HG03066 (cell line): ENCODE measurements around the gene SLC46A2.

Experiments
- ATAC-seq: cut with Tn5 transposase; IDR thresholded peaks from one replicate; pipeline ENCODE4 v1.9.1; 2021; ENCODE audit warnings: low read depth; ENCODE audit not compliant: unreplicated experiment

Gene SLC46A2

DNA sequence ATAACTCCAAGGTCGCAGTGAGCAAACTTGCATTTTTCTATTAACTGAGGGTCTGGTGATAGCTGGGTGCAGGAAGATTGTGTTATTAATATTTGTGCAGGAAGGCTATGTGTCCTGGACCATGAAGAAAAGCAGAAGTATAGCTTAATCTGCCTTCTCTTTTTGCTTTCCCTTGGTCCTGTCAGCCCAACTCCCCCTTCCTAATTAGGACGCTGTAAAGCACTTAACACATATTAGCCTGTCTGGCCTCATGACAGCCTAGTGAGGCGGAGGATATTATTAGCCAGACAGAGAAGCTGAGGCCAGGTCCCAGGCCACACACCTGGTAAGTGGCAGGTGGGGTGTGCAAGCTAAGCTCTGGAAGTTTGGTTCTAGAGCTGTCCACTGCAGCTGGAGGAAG is 29.5 kb downstream of the SLC46A2 start:
- no peak for ATAC-seq

DNA sequence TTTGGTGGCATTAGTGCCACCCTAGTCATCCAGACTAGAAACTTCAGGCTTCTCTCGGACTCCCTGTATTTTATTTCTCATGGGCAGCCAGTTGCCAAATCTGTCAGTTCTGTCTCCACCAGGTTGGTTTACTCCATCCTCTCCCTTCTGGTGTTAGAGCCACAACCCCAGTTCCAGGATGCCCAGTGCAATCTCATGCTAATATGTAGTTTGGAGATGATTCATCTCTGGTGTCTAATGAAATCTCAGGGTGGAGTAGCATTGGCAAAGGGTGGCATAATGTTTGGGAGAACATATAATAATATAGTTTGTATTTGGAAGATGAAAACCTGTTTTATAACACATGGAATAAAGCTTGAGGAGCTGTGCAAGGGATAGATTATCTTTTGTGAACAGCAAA is 30.2 kb downstream of the SLC46A2 start:
- ATAC-seq = no peak

DNA sequence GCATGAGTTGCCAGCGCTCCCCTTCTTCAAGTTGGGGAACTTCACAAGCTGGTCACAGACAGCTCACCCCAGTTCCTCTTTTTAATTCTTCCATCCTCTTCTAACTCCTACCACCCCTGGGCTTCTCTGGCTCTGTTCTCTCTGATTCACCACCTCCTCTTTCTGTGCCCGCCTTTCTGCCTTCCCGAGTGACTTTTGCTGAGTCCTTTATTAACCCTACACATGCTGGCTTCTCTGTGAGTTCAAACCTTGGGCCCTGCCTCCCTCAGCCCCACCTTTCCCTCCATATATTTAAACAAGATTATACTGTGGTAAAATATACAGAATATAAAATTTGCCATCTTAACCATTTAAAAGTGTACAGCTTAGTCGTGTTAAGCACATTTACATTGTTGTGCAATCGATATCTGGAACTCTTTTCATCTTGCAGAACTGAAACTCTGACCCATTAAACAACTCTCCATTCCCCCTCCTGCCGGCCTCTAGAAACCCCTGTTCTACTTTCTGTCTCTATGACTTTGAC is 32.0 kb downstream of the SLC46A2 start:
- peak; percentile 68 for ATAC-seq

DNA sequence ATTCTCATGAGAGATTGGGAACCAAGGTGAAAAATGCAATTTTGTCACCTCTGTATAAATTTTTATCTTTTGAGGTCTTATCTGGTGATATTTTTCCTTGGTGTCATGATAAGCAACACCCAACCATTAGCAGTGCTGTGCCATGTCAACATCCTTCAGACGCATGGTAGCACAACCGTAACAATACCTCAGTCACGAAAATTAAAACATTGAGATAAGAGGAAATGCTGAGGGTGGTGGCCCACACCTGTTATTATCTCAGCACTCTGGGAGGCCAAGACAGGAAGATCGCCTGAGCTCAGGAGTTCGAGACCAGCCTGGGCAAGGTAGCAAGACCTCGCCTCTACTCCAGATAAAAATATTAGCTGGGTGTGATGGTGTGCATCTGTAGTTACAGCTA is 32.7 kb downstream of the SLC46A2 start:
- no peak for ATAC-seq

DNA sequence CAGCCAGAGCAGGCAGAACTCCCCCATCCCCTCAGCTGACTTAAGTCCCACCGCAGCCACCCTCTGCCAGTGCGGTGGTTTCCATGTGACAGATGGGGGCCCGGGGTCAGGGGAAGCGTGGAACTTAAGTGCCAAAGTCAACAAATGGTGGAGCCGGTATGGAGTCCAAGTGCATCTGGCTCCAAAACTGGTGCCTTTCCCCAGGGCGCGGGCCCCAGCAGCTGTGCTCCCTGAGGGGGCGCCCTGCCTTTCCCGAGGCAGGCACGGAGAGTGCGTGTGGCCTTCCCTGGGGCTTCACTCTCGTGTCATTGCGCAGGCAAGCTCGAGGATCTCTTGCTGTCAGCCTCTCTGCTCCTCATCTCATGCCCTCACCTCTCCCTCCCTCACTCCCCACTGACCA is 33.8 kb downstream of the SLC46A2 start:
- ATAC-seq = no peak

DNA sequence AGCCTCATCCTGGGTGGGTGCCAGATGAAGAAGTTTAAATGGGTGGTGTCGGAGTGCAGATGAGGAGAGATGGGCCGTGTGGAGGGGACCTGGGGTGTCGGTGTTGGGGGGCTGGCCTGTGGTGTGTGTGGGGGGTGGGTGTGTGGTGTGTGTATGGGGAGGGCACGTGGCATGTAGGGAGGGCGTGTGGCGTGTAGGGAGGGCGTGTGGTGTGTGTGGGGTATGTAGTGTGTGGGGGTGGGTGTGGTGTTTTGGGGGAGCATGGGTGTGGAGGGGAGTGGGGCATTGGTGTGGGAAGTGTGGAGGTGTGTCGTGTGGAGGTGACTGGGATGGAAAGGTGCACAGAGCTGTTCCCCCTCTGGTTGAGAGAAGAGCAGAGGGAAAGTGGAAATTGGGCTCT is 34.5 kb downstream of the SLC46A2 start:
- ATAC-seq = no peak

DNA sequence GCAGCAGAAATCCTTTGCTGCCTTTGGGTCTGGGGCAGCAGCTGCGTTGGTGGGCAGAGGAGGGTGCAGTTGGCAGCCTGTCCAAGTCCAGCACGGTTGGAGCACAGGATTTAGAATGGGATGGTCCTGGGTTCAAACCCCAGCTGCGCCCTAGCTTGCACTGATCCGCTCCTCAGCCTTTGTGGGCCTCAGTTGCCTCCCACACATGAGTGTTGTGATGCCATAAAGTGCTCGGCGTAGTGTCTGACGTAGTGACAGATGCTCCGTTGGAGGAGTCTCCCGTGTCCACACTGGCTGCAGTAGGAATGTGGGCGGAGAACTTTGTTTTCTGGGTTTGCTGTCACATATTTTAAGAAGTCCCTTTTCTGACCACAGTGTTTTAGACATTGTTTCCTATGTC is 36.0 kb downstream of the SLC46A2 start:
- ATAC-seq = no peak

DNA sequence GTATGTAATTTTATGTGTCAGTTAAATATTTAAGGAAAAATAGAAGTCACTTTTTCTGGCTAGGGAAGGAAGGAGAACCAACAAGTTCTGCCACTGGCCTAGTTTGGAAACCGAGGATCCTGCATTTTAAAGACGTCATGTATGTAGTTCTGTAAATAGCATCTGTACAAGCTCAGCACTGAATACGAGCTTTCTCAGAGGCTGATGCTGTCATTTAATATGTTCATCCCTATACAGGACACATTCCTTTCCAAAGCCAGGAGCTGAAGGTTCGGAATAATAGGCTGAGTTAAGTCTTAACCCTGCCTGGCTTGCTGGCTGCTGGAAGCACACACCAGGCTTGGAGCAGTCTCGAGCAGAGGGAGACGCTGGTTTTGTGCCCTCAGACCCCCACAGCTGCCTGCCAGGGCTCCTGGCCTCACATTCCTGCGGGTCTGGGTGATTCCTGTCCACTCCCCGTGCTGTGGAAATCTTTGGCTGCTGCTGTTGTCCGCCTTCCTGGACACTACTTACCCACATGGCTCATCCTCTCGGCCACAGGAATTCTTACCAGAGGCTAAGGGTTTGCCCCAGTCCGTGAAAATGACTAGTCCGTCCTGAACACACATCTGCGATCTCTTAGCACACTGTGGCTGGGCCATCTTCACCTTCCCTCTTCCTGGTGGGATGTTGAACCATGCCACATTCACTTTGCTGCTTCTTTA is 36.6 kb downstream of the SLC46A2 start:
- no peak for ATAC-seq

DNA sequence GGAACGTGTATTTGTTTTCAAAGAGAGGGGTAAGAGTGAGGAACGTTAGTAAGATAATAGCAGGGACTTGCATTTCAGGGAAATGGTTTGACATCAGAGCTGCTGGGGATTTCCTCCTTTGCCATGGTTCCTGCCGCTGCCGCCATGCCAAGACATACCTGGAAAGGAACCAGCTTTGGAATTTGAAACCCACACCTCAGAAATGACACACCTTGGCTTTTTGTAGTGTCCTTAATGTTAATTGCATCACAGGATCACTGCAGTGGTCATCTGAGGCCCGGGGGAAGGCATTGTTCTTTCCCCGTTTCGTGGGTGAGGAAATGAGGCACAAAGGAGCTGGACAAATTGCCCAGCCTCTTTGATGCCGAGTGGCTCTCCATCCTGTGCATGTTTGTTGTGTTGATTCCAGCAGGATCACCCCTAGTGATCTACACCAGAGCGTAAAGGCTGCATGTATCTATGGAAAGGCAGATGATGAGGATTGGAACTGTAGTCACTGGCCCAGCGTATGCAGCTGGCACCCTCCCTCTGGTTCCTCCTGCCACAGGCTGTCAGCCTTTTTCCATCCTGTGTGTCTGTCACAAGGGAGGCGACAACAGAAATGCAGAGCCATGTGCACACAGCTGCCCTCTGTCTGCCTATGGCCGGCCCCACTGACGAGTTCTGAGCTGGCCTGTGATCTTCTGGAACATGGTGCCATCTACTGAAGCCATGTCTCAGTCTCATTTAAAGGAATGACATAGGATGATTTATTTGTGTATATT is 37.8 kb downstream of the SLC46A2 start:
- ATAC-seq = no peak

DNA sequence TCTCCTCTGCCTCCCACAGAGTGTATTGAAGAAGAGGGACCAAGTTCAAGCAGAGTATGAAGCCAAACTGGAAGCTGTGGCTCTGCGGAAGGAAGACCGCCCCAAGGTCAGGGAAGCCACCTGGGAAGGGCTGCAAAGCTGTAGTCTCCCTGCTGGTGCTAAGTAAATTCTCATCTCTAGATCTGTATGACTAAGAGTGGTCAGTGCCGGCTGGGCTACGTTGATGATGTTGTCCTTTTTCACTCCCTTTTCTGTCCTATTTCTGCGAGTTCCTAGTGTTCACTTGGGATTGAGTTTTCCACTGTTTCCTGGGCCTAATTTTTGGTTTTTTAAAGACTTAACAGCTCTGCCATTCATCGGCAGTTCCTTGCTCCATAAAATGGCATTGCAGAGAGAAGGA is 39.8 kb downstream of the SLC46A2 start:
- ATAC-seq = no peak

DNA sequence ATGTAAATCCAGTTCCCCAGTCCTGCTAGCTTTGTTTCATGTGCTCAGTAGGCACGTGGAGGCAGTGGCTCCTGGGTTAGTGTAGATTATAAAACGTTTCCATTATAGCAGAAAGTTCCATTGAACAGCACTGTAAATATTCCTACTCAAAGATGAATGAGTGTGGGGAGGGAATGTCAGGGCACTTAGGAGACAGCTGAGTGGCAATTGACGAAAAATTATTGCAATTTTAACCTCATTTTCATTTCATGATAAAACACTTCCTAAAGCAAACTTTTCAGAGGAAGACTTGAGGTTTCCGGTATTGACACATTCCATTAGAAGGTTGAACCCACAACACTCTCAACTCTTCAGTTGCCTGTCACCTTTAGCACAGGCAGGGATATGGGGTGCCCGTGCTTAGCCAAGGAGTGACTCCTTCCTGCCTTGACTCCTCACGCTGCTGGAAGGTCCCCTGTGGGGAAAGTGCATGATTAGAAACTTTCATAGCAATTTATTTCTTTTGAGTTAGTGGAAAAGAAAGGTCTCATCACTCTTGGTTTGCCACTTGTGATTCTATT is 41.2 kb downstream of the SLC46A2 start:
- no peak for ATAC-seq

DNA sequence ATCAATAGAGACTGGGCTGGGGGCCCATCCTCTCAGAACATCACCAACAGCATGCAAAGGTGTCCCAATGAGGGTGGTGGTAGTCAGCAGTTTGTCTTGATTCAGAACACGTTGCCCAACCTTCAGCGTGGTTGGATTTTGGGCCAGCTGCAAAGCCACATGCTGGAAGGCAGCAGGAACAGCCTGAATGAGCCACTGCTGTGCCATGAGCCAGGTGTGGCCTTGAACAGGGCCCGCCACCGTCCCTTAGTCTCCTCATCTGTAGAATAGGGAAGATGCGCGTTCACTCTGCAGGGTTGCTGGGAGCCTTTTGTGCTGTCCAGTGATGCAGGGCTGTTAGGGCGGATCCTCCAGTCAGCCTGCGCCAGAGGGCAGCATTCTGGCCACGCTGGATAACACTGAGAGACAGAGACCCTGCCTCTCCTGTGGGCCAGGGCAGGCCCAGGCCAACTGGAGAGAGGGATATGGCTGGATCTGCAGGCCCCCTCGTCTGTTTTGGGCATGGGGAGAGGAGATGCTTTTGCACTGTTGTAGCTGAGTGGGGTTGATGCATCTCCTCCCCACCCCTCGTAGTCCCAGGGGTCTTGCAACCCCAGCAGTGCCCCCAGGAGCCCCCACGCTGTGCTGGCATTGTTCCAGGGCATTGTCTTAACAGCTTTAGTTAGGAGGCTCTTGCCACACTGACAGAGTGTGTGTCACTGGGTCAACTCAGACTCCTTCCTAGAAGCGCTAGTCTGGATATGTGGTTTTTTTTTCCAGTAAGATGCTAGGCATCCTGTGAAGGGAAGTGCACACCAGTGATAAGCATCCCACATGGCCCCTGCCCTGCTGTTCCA is 42.1 kb downstream of the SLC46A2 start:
- no peak for ATAC-seq

DNA sequence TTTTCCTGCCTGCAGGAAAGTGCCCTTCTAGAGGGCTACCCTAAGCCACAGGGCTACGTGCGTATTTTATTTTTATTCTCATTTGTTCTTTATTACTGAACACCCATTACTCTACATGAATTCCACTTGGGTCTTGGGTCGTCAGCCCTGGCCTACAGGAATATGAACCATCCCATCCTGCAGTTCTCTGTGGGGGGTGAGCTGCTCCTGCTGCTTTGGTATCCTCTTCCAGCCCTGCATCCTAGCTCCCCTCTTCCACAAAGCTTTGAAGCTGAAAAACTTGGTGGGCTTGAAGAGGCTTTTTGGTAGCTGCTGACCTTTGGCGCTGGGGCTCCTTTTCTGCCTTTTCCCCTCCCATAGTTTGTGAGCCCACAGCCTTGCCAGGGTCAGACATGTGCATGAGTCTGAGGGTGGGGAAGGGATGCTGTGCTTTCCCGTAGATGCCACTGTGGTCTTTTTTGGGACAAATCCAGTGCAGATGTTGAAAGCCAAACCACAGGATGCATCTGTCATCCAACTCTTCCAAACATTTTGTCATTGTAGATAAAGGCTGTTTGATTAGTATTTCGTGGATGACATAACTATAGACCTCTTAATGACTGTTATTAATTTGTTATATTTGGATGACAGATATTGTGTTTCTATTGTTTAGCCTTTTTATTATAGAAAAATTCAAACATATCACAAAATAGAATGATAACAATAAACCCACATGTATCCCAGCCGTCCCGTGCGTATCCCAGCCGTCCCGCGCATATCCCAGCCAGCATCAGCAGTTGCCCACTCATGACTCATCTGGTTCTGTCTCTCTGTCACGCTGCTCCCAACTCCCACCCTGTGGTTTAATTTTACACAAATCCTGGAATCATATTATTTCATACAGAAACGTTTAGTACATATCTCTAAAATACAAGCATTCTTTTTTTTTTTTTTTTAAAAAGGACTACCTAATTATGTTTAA is 43.9 kb downstream of the SLC46A2 start:
- no peak for ATAC-seq

DNA sequence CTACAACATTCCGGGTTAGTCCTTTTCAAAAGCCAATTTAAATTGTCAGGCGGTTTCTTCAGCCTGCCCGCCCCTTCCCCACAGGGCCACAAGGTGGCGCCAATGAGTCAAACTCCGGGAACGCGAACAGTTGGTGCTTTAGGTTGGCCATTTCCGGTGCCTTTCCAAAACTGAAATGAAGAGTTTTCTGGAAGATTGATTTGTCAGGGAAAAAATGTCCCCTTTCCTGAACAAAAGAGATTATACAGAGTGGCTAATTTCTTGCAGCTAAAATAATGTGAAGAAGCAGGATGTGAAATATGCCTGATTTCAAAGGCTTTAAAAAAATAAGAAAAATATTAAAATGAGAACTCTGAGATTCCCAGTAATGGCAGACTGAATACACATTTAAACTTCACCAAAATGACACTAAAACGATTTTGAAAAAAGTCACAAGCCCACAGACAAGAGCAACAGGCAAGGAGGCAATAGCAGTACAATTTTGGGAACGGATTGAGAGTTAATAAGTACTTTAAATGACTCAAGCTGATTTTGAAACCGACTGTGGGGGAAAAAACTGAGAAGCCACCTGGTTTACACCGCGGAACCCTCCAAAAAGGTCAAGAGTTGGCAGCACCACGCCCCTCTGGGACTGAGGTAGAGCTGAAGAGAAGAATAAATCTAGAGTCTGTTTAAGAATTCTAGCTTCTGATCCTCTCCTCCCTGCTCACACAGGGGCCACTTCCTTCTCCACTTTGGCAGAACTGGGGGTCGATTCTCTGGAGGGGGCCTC is 45.7 kb downstream of the SLC46A2 start:
- peak; percentile 84 for ATAC-seq

DNA sequence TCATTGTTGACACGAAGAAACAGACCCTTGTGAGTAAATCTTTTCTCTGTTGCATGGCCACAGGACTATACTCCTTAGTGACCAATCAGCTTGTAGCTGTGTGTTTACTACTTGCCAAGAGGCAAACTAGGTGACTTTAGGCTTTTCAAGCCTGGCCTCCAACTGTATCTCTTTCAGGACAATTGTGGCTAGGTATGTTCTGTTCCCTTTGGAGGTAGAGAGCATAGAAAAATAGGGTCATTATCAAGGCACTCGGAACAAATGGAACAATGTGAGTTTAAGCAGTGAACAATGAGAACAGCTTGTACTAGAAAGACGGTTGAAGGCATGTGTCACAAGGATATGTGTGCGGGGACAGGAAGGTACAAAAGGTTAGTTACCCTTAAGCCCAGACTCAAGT is 48.1 kb downstream of the SLC46A2 start:
- ATAC-seq = no peak

DNA sequence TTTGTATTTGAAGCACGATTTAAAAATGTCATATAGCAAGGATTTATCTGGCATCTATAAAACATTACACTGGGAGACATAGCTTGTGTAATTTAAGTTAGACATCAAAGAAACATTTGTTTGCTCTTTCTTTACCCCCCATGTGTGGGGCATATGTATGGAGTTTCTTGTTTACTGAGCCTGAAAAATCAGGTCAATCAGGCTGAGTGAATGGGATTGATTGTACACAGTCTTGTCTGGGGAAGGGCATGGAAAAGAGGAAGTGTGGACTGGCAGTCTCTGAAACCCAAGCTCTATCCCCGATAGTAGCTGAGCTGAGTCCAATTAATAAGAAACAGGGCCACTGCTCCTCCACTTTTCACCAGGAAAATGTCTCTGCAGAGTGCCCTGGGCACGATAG is 49.4 kb downstream of the SLC46A2 start:
- no peak for ATAC-seq

DNA sequence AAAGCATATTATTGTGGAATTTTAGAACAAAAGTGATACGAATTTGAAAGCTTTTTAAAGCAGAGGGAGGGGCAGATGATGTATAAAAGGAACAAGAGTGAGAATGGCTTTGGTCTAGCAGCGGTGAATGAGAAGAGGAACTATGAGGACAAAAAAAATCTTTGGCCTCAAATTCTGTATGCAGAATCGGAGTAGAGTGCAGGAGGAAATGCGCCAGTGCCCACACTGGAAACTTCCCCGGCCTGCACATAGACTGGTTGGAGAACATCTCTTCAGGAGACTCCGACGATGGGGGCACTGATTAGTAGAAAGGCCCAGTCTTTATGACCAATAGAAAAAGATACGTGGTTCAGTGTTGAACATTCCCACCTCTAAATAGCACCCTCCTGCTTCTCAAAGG is 51.3 kb downstream of the SLC46A2 start:
- ATAC-seq = no peak

DNA sequence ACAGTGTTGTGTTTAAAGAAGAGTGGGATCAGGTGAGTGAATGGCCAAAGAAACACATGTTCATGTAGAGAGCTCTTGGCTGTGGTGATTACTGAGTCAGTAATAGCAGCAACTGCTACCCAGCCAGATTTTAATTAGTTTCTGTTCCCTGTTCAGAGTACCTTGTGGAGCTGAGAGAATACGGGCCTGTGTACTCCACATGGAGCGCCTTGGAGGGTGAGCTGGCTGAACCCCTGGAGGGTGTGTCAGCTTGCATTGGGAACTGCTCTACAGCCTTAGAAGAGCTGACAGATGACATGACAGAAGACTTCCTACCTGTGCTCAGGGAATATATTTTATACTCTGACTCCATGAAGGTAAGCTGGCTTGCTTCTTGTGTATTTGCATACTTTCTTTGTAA is 52.3 kb downstream of the SLC46A2 start:
- ATAC-seq = no peak

DNA sequence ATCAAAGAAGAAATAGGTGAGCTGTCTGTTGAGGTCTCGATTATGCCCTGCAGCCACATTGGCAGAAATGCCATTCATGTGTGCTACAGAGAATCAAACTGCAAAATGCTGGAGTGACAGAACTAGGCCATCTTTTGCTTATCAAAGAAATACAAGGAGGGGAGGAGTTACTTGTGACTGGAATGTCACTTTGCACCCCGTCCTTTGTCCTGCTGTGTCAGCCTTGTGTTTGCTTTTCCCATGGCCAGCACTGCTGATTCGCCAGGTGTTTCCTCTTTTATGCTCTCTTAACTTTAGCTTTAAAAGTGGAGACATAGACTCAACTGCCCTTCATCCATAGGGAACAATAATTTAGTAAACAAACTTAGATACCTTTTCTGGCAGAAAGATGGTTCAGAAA is 54.3 kb downstream of the SLC46A2 start:
- ATAC-seq = no peak
